Measurements from ENCODE around the gene ACRBP.

The ACRBP gene

DNA sequence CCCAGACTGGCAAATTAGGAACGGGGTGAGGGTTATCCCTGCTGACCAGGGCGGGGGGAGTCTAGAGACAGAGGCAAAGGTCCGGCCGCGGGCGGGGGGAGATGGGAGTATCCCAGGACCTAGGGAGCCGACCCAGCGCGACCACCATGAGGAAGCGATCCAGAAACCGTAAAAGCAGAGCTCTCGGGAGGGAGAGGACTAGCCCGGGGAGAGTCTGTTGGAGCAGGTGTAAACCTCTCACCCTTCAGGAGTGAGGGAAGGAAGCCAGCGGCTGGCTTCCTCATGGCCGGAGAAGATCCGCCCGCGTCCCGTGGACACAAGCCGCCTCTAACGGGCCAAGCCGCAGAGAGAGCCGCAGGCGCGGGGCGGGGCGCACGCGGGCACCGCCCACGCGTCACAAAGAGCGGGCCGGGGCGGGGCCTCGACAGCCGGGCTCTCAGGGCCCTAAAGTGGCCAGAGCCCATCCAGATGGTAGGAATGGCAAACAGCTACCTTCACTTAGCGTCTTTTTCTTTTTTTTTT is at the start of gene ACRBP:
Gene ACRBP, minus strand, starts transcription at position 350 of the 522 bp plus-strand sequence. Its CDS starts 66 bp downstream, at position 284.
- DNase-seq = peak; percentile 27 to 69

DNA sequence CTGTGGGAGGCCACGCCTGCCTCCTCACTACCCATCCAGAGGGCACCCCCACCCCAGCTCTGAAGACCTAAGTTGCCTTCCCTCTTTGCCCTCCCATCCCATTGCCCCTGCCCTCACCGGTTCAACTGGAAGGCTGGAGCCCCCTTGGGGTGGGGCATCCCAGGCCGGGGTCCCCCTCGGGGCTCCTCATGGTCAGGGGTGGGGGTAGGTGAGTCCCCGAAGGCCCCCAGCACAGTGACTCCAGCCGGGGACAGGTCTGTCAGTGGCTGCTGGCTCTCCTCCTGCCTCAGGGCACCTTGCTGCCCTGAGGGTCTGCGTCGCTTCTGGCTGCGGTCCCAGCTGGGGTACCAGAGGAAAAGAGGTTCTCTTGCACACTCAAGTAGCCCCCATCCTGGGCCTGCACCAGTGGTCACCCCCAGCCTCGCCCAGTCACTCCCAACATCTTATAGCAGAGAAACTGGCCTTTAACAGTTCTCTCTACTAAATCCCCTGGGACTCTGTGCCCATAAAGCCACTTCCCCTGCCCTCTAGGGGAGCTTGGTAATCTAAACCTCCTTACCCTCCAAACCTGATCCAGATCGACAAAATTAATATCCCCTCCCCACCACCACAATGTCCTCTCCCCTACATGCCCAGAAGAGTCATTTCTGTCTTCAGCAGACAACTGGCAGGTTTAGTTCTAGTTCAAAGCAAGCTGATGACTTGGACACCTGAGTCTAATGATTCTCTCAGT is 48.2 kb upstream of the ACRBP start:
- no peak for DNase-seq

DNA sequence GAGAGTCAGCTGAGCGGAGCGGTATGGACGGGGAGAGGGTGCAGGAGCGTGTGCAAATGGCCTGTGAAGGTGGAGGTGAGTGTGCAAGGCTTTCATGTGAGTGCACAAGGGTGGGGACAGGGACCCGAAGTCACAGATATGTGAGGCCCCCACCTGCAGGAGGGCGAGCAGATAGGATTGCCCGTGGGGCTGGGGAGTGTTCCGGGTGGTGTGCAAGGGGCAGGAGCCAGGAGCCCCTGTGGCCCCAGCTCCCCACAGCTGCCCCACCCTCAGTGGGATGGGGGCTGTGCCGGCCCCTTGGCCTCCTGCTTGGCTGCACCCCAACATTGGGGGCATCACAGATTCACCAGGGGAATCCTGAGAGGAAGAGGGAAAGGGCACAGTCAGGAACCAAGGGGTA is 47.5 kb upstream of the ACRBP start:
- DNase-seq = no peak

DNA sequence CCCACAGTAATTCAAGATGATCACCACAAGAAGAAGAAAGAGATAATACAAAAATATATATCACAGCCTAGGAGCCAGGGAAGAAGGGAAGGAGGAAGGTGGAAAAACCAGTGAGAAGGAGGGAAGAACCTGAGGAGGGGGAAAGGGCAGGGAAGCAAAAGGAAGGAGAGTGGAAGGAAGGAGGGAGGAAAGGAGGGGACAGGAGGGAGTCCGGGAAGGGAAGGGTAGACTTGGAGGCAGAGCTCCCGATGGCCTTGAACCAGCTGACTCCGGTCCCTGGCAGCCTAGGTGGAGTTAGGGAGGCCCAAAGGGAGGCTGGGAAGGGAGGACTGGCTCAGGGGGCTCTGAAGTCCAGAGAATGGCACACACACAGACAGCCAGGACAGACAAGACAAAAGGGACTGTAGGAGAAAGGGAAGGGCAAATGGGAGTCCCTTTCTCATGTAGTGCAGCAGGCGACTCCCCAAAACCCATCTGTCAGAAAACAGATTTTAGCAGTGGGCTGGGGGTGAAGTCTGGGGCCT is 46.7 kb upstream of the ACRBP start:
- no peak for DNase-seq

DNA sequence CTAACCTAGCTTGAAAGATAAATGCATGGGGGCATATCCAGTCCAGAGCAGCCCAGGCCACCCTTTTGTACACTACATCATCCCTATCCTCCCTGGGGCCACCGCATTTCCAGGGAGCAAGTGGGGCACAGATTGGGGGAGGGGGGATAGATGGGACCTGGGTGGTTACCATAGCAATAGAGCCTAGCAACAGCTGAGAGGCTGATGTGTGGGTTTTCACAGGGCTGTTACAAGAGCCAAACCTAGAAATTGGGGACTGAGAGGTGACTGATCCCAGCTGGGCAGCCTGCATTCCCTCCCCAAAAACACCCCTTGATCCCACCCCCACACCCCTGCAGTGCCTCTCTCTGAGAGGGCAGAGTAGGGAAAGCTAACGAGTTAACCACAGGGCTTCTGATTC is 45.7 kb upstream of the ACRBP start:
- DNase-seq = no peak

DNA sequence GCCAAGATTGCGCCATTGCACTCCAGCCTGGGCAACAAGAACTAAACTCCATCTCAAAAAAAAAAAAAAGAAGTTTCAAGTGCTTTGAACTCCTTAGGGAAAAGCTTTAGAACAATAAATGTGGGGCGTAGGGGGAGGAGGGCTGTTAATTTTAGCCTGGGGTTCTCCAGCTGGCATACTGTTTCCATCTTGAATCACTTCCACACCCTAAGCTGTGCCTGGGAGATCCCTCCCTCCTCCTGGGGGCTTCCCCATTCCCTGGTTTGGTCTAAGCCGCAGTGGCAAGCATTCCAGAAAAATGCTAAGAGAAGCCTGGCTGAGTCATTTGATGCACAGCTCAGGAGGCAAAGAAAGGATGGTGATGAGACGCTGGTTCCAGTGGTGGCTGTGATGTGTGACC is 44.2 kb upstream of the ACRBP start:
- no peak for DNase-seq

DNA sequence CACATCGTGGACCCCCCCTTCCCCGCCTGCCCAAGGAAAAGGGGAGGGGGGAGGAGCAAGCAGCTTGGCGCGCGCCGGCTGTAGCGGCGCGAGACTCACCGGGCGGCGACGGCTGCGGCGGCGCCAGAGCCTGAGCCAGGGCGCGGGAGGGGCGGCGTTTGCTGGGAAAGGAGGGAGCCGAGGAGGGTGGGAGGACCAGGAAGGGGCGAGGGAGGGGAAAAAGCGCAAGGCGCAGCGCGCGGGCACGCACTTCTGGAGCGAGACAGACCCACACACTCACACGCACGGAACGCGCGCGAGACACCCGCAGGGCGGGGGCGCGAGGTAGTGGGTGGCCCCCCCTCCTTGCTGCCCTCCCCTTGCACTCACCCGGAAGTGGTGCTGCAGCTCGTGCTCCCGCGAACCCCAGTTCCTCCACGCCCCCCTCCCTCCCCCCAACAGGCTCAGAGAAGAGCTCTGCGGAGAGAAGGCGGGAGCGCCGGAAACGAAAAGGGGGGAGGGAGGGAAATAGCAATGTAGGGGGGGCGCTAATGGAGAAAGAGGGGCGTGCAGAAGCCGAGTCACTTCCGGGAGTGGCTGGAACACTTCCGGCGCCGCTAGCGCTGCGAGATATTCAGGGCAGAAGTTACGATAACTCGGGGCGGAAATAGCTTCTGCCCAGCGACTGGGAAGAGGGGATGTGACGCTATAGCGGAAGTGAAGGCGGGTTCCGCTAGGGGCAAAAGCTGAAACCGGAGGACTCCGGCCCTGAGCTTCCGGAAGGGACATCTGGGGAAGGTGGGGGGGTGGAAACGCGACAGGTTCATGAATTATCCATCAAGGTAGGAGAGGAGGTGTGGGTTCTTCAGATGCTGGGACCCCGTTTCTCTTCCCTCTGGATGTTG is 42.0 kb upstream of the ACRBP start, which contains the start of gene ZNF384:
Gene ZNF384, minus strand, starts transcription at position 377 of the 884 bp plus-strand sequence. CDS start 9,855 bp downstream, outside the sequence.
- peak; percentile 97 to 98 for DNase-seq

DNA sequence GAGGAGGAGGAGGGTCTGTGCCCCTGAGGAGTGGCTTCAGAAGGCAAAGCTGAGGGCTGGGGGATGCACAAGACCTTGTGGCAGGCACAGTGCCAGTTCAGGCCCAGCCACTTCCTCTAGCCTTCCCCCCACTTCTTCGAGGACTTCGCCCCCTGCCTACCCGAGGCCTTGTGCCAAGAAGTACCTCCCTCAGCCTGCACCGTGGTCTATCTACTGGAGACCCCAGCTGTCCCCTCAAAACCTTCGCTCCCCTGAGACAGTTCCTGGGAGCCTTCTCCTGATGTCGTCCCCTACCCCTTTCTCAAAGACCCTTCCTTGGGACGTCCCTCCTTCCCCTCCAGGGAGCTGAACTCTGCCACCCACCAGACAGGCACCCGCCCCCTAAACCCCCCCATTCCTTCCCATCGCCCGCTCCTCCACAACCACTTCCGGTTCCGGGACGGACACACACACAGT is 41.3 kb upstream of the ACRBP start:
- peak in 1 of 2 donors; percentile 50 for DNase-seq

DNA sequence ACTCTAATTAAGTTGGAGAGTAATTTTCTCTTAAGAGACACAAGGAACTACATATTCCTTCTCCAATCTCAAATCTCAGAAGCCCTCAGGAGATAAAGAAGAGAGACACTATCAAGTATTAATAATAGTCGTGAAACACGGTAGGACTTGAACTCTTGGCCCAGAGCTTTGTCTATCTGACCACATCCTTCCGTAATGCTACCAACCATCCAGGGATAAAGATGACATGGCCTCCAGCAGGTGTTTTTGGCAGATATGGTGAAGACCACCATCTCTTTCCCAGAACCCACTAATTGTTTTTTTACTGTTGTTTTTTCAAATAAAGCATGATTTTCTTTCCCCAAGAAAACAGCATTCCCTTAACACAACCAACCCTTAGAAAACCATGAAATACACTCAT is 38.6 kb upstream of the ACRBP start:
- DNase-seq = no peak

DNA sequence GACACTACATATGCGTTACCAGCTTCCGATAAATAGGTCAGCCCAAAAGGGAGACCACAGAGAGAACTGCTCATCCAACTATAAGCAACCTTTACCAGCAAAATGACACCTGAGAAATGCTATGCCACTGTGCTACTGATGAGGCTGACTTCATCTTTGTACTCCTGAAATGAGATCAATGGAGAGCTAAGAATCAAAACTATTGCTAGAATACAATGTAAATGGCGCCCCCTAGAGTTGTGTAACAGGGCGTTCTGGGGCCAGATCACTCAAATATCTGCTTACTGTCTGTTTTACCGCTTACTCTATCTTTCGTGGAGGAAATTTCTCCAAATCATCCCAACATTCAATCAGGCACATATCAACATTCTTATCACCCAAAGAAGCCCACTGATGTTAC is 37.4 kb upstream of the ACRBP start:
- DNase-seq = peak; percentile 39 to 71

DNA sequence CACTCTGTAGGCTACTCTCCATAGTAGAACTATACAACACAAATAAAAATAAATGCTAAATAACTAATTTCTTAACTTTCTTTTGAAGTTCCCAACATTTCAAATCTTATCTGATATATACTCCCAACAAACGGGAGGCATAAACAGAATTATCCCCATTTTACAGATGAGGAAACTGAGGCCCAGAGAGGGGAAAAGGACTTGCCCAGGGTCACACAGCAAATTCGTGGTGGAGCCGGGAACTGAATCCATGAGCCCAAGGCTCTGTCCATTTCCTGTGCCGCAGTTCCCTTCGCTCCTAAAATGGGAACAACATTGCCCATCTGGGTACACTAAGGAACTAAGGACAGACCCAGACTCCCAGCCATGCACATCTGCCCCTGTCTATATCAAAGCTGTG is 29.7 kb upstream of the ACRBP start:
- DNase-seq = no peak

DNA sequence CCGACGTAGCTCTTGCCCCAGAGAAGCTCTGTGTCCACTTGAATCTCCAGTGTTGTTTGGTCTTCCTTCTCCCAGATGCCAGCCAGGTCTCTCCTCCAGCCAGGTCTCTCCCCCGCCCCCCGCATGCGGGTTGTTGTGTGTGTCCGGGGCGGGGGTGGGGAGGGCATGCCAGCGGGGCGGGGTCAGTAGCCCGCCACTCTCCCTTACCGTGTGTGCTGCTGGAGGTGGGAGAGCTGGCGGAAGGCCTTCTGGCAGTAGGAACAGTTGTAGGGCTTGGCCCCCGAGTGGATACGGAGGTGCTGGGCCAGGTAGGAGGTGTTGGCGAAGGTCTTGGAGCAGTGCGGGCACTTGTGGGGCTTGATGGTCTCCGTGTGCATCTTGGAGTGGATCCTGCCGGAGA is 24.9 kb upstream of the ACRBP start:
- no peak for DNase-seq

DNA sequence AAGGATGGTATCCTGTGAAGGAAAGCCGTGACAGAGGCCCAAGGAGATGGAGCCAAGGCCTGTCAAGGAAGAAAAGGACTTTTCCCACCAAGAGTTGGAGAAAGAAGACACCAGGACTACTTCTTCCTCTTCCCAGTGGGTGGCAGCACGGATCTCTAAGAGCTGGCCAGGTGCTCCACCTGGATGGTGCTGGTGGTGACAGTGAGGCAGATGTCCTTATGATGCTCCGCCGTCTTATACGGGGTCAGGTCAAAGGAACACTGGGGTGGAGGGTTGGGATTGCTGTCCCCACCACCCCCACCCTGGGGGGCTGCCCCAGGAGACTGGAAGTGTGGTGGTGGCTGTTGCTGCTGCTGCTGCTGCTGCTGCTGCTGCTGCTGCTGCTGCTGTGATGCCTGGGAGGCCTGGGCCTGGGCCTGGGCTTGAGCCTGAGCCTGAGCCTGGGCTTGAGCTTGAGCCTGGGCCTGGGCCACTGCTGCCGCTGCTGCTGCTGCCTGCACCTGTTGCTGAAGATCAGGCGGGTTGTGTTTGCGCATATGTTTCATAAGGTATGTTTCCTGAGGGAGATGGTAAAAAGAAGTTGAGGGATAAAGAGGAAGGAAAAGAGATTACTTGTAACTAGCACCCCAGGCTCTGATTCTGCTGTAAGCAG is 20.5 kb upstream of the ACRBP start:
- DNase-seq = no peak

DNA sequence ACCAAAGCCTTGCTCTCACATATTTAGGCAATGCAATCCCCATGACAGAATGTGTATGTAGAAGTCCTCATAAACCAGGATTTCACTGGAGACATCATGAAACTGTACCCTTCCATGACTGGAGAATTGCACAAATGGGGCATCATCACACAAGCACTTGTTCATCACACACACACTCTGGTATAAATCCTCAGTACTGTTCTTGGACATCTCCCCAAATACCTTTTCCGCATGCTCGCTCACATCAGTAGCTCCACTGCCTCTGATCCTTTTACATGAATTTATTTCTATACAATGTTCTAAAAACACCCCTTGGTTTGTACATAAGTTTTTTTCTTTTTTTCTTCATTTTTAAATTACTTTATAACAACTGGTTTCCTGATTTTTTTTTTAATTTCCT is 19.0 kb upstream of the ACRBP start:
- DNase-seq = no peak

DNA sequence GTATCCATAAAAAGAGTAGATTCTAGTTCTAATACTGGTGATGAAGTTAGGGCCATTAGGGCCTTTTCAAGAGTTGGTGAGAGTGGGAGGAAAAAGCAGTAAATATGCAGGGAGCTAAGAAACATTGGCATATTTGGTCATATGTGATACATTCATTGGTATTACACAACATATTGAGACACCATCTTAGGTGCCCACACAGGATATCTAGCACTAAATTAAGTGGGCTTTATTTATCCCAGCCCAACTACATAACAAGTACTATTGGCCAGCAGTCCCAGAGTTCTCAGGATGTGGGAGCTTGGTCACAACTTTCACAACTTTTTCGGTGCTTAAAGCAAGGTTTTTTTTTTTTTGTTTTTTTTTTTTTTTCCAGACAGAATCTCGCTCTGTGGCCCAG is 17.7 kb upstream of the ACRBP start:
- no peak for DNase-seq

DNA sequence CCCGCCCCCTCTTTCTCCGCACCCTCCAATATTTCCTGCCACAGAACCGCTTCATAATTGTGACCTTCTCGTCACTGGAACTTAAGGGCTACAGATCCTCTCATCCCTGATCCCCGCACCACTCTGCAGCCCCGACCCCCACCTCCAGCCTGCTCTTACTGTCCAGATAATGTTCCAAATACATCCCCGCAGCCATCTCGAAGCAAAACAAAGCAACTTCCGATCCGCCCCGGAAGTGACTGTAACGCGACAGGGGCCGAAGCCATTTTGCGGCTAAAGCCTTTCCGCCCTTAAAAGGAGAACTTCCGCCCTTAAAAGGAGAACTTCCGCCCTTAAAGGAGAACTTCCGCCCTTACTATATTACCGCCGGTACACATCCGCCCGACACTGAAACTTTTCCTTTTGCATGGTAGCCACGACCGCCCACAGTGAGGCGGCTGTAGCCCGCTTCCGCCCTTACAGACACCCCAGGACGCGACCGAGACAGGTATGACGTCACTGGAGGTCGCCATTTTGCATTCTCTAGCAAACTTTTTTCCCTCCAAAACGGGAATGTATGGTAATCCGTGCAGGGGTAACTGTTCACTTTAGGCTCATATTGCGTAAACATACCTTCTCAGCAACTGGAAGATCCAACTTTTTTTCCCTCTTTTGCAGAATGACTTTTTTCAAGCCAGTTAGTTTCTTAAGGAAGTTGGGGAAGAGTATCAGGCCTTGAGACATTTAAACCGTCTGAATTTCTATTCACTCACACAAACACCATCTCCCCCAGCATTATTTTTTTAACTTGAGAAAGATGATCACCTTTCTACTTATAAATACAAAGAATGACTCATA is 15.9 kb upstream of the ACRBP start, which contains the start of gene ING4:
Gene ING4, minus strand, starts transcription at position 214 of the 837 bp plus-strand sequence. Its CDS starts 18 bp downstream, at position 196.
- DNase-seq = peak; percentile 98 to 99

DNA sequence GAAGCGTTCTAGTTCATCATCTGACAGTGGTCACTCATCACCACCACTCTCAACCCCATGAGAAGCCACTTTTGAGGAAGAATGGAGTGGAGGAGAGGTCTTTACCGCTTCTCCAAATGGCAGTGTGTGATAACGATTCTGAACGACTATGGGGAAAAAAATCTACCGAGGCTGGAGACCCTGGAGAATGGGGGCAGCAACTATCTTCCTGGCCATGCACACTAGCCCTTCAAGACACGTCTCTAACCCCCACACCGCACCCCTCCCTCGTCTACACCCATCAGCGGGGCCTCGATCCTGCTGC is 15.3 kb upstream of the ACRBP start:
- DNase-seq = no peak

DNA sequence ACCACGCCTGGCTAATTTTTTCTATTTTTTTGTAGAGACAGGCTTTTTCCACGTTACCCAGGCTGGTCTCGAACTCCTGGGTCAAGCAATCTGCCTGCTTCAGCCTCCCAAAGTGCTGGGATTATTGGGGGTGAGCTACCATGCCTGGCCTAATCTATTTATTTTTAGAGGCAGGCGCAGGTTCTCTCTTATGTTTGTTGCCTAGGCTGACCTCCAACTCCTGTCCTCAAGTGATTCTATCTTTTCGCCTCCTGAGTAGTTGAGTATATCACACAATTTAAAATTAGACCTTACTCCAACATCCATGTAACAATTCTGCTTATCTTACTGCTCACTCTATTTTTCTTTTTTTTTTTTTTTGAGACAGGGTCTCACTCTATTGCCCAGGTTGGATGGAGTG is 6.8 kb upstream of the ACRBP start:
- no peak for DNase-seq

DNA sequence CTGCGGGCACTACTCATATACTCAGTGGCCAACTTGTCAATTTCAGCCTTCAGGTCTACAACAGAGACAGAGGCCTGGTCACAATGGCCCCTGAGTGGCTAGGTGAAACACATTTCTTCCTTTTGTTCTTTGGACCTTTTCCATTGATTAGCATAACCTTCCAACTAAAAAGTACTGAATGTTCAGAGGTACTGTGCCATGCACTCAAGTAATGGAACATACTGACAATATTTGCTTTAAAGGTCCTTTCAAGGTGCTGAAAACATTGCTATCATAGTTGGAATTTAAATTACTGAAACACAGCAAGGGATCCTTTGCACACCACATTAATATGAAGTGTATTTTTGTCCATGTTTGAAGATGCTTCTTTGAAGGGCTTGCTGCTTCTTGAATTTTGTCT is 6.1 kb upstream of the ACRBP start:
- no peak for DNase-seq

DNA sequence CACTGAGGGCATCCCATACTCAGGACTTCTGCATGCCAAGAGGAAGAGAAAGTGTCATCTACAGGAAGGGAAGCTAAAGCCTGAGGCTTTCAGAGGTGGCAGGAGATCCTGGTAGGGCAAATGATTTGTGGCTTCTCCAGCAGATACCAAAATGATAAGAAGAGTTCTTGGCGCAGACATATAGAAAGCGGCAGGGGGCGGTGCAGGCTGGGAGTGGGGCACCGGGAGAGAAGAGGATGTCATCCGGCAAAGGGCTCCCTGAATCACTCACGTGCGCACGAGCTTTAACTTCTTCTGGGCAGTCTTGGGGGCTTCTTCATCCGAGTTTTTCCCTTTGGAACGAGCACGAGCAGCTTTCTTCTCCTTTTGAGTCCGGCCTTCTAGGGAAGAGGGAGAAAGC is 5.2 kb upstream of the ACRBP start:
- no peak for DNase-seq

DNA sequence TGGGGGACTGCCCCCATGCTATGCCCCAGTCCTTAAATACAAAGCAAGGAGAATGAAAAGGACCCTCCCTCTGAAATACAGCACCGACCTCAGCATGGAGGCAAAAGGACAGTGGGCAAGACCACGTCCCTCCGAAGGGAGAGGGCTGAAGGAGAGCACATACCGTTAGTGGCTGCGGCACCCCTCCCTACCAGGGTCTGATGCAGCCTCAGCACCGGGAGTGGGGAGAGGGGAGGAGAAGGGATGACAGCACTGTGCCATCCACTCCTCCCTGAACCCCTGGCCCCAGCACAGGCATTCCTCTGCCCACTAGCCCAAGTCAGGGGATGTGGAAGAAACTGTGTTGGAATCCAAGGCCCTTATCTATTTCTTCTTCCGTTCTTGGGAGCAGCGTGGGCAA is 3.6 kb upstream of the ACRBP start:
- no peak for DNase-seq
